CD14-positive monocyte (primary cell): ENCODE measurements around the gene KIRREL3. TPM values are rescaled to one million over a fixed set of nuclear protein-coding genes. Genes with fewer than 3 reads are reported as not detected.

ENCODE experiments used
- DNase-seq, 3 donors: peaks; one replicate each; pipeline ENCODE4 v3.0.0-alpha.2; 2011 to 2022
- H2AFZ ChIP-seq: 2 replicates; pipeline ENCODE4 v1.6.0; 2012; ENCODE audit warnings: mild to moderate bottlenecking, low read depth, low read length, inconsistent platforms; ENCODE audit not compliant: insufficient read depth, poor library complexity, severe bottlenecking
- H3K27ac ChIP-seq, 2 donors: 1 replicate in 1 of 2; 2 replicates in 1 of 2; pipeline ENCODE4 v1.5.1; 2012 to 2013; ENCODE audit warnings: low read length in 2 of 2, control low read depth in 1 of 2, inconsistent platforms in 1 of 2, low read depth in 1 of 2, mild to moderate bottlenecking in 1 of 2
- H3K27me3 ChIP-seq, 2 donors: one replicate each; pipeline versions ENCODE4 v1.6.0 to v1.6.1; 2011 to 2013; ENCODE audit warnings: low read length in 2 of 2; ENCODE audit not compliant: control insufficient read depth in 2 of 2, insufficient read depth in 2 of 2
- H3K36me3 ChIP-seq, 2 donors: replicated peaks in 1 of 2; 1 replicate in 1 of 2; 2 replicates in 1 of 2; pipeline versions ENCODE4 v1.5.1 to v1.6.1; 2012 to 2013; ENCODE audit warnings: low read length in 2 of 2, control low read depth in 1 of 2, inconsistent platforms in 1 of 2, mild to moderate bottlenecking in 1 of 2; ENCODE audit not compliant: insufficient read depth in 2 of 2, control insufficient read depth in 1 of 2
- H3K4me1 ChIP-seq, 2 donors: 1 replicate in 1 of 2; 2 replicates in 1 of 2; pipeline versions ENCODE4 v1.5.1 to v1.6.1; 2012 to 2013; ENCODE audit warnings: low read length in 2 of 2, control low read depth in 1 of 2, inconsistent platforms in 1 of 2, mild to moderate bottlenecking in 1 of 2, moderate library complexity in 1 of 2; ENCODE audit not compliant: insufficient read depth in 2 of 2, control insufficient read depth in 1 of 2
- H3K4me2 ChIP-seq: replicated peaks from 2 replicates; pipeline ENCODE3; 2012; ENCODE audit warnings: low read length, moderate library complexity, mild to moderate bottlenecking; ENCODE audit not compliant: poor library complexity, severe bottlenecking; ENCODE audit errors: extremely low read depth
- H3K4me3 ChIP-seq, 3 experiments: fragments of 200-600 bp in 1 of 3; sonication (generic) in 1 of 3; replicated peaks in 1 of 3; 1 replicate in 2 of 3; 2 replicates in 1 of 3; pipeline ENCODE4 v1.5.1; 2011 to 2013; ENCODE audit warnings: low read length in 3 of 3, mild to moderate bottlenecking in 3 of 3, control low read depth in 2 of 3, low read depth in 2 of 3, inconsistent platforms in 1 of 3, moderate library complexity in 1 of 3
- H3K79me2 ChIP-seq: 2 replicates; pipeline ENCODE4 v1.6.0; 2012; ENCODE audit warnings: mild to moderate bottlenecking, control low read depth, inconsistent platforms, low read length, moderate library complexity; ENCODE audit not compliant: insufficient read depth
- H3K9ac ChIP-seq: 2 replicates; pipeline ENCODE4 v1.6.0; 2017; ENCODE audit warnings: low read length, mild to moderate bottlenecking; ENCODE audit not compliant: insufficient read depth, poor library complexity, severe bottlenecking
- H3K9me3 ChIP-seq, 2 donors: replicated peaks in 1 of 2; 1 replicate in 1 of 2; 2 replicates in 1 of 2; pipeline versions ENCODE4 v1.5.1 to v1.6.1; 2012 to 2013; ENCODE audit warnings: low read length in 2 of 2, control low read depth in 1 of 2; ENCODE audit not compliant: control insufficient read depth in 1 of 2, insufficient read depth in 1 of 2
- H4K20me1 ChIP-seq: 2 replicates; pipeline ENCODE4 v1.6.0; 2012; ENCODE audit warnings: mild to moderate bottlenecking, low read length, control low read depth, moderate library complexity; ENCODE audit not compliant: insufficient read depth
- H3K27ac Mint-ChIP-seq, 7 donors: one replicate each; pipeline ENCODE4 v1.8.0; 2020; ENCODE audit warnings: mild to moderate bottlenecking in 7 of 7, mixed read lengths in 7 of 7, moderate library complexity in 6 of 7, inconsistent platforms in 2 of 7
- H3K27me3 Mint-ChIP-seq, 3 donors: one replicate each; pipeline ENCODE4 v1.8.0; 2021 to 2022; ENCODE audit warnings: low read depth in 3 of 3, mild to moderate bottlenecking in 3 of 3, mixed read lengths in 3 of 3, moderate library complexity in 3 of 3, inconsistent platforms in 1 of 3
- H3K36me3 Mint-ChIP-seq, 2 donors: one replicate each; pipeline ENCODE4 v1.8.0; 2020; ENCODE audit warnings: mixed read lengths in 2 of 2, inconsistent platforms in 1 of 2, mild to moderate bottlenecking in 1 of 2
- H3K4me1 Mint-ChIP-seq: one replicate; pipeline ENCODE4 v1.8.0; 2020; ENCODE audit warnings: mild to moderate bottlenecking, mixed read lengths
- H3K4me3 Mint-ChIP-seq, 2 donors: one replicate each; pipeline ENCODE4 v1.8.0; 2020; ENCODE audit warnings: mild to moderate bottlenecking in 2 of 2, mixed read lengths in 2 of 2, moderate library complexity in 1 of 2
- H3K9me3 Mint-ChIP-seq, 7 donors: one replicate each; pipeline ENCODE4 v1.8.0; 2020 to 2022; ENCODE audit warnings: mixed read lengths in 7 of 7, mild to moderate bottlenecking in 6 of 7, moderate library complexity in 6 of 7, inconsistent platforms in 2 of 7
- CTCF ChIP-seq: fragments of 200-600 bp; IDR thresholded peaks from one replicate; pipeline ENCODE4 v1.8.0; 2022; ENCODE audit warnings: antibody characterized with exemption, mild to moderate bottlenecking
- WGBS: methylation state at CpG from one replicate; pipeline ENCODE4 v1.1.5; 2013; ENCODE audit warnings: missing lambda C conversion rate; ENCODE audit not compliant: insufficient coverage; 5-methylcytosine and 5-hydroxymethylcytosine counted together
- intact Hi-C, 2 donors: fragments of 100-400 bp; cut with micrococcal nuclease; formaldehyde crosslinking; loops; one replicate each; pipeline versions ENCODE4 v1.15.0 to v1.15.1; 2023
- polyA plus RNA-seq, 3 donors: library from polyadenylated mRNA; depleted of rRNA in 1 of 3; unstranded in 2 of 3; stranded (reverse) in 1 of 3; fragments of 300-500 nt in 2 of 3; fragments of >200 nt in 1 of 3; fragmentation: Illumina TruSeq in 2 of 3; gene quantifications; 1 replicate in 2 of 3; 2 replicates in 1 of 3; pipeline ENCODE4 v1.2.3, GENCODE V29; 2012 to 2021

KIRREL3 gene
- polyA plus RNA-seq, 3 donors: not detected

- Histone ChIP-seq H3K4me1 (peaks cover 0 to 19% of the 10 kb centered on the region in 2 donors), H3K9ac (no peak overlapping the region), H2AFZ (no peak overlapping the region), H3K79me2 (no peaks in the 10 kb centered on the region), H3K4me2 (no peak overlapping the region), H4K20me1 (no peaks in the 10 kb centered on the region), H3K4me3 (no peak overlapping the region), H3K9me3 (no peaks in the 10 kb centered on the region), H3K27me3 (no peaks in the 10 kb centered on the region), H3K36me3 (no peaks in the 10 kb centered on the region), H3K27ac (no peak overlapping the region)
- Mint-ChIP-seq H3K4me3 (no peak overlapping the region), H3K27me3 (peaks cover 1 to 7% (median 3%) of the 10 kb centered on the region in 3 donors), H3K4me1 (peaks cover 47% of the 10 kb centered on the region), H3K27ac (no peak overlapping the region), H3K9me3 (peaks cover 0 to 2% (median 0%) of the 10 kb centered on the region in 7 donors), H3K36me3 (no peaks in the 10 kb centered on the region)
- no peak for TF ChIP-seq CTCF
- WGBS: 83% methylated on average over 1 of the region's 2 CpGs
- DNase-seq: no peak
- intact Hi-C loops: no loop called here
These were observed 256.9 kb downstream of the KIRREL3 start for GRCh38 chr11:126743628-126744027.

- DNase-seq: no peak
- no peaks in the 10 kb centered on the region for H3K27me3 ChIP-seq
- Mint-ChIP-seq H3K4me3 (no peak overlapping the region), H3K27ac (no peak overlapping the region), H3K9me3 (peaks cover 0 to 2% (median 0%) of the 10 kb centered on the region in 7 donors), H3K27me3 (peaks cover 0 to 3% (median 3%) of the 10 kb centered on the region in 3 donors), H3K36me3 (no peaks in the 10 kb centered on the region), H3K4me1 (peaks cover 37% of the 10 kb centered on the region)
- H3K4me2 ChIP-seq: no peak overlapping the region
- H3K4me3 ChIP-seq: no peak overlapping the region
- H3K9ac ChIP-seq: no peak overlapping the region
- H2AFZ ChIP-seq: no peak overlapping the region
- 83% methylated on average over 1 of the region's 4 CpGs for WGBS
- H3K4me1 ChIP-seq: peaks cover 0 to 10% of the 10 kb centered on the region in 2 donors
- no peaks in the 10 kb centered on the region for H3K36me3 ChIP-seq
- no peaks in the 10 kb centered on the region for H3K9me3 ChIP-seq
- H4K20me1 ChIP-seq: no peaks in the 10 kb centered on the region
- intact Hi-C loops: no loop called here
- no peak overlapping the region for H3K27ac ChIP-seq
- no peak for TF ChIP-seq CTCF
- H3K79me2 ChIP-seq: no peaks in the 10 kb centered on the region
These were observed 258.0 kb downstream of the KIRREL3 start for GRCh38 chr11:126742582-126742981.
